Naive thymus-derived CD4-positive, alpha-beta T cell (primary cell): Measurements from ENCODE around the gene ATG5. TPM values are rescaled to one million over a fixed set of nuclear protein-coding genes. Genes with fewer than 3 reads are reported as not detected.

ENCODE experiments used
- ATAC-seq: fragments of 150-1000 bp; cut with Tn5 transposase; 2 replicates; pipeline ENCODE4 v1.10.0; 2021; ENCODE audit warnings: mild to moderate bottlenecking, moderate library complexity
- CTCF ChIA-PET: fragments of 350-600 bp; sonication (Branson Sonifier 250); formaldehyde crosslinking; loops from one replicate; lab custom pipeline; 2021; ENCODE audit warnings: antibody characterized with exemption; lab: Charles Lee
- POLR2A ChIA-PET: fragments of 350-600 bp; sonication (Branson Sonifier 250); formaldehyde crosslinking; loops from one replicate; lab custom pipeline; 2021; ENCODE audit warnings: antibody characterized with exemption, inconsistent platforms; lab: Charles Lee
- DNase-seq, 9 donors: peaks; one replicate each; pipeline versions ENCODE4 v3.0.0 to v3.0.0-alpha.2; 2020 to 2022; ENCODE audit warnings: mixed read lengths in 1 of 9
- H3K27ac ChIP-seq: one replicate; pipeline ENCODE4 v1.7.0; 2013; ENCODE audit warnings: mild to moderate bottlenecking, low read depth, low read length, moderate library complexity
- H3K27me3 ChIP-seq, 2 donors: one replicate each; pipeline ENCODE4 v1.7.0; 2013; ENCODE audit warnings: low read length in 2 of 2, mild to moderate bottlenecking in 2 of 2, moderate library complexity in 2 of 2; ENCODE audit not compliant: control insufficient read depth in 2 of 2, insufficient read depth in 2 of 2
- H3K36me3 ChIP-seq, 3 experiments: 1 replicate in 2 of 3; 2 replicates in 1 of 3; pipeline ENCODE4 v1.7.0; 2013; ENCODE audit warnings: low read length in 3 of 3, mild to moderate bottlenecking in 3 of 3, moderate library complexity in 1 of 3; ENCODE audit not compliant: insufficient read depth in 3 of 3, control insufficient read depth in 2 of 3
- H3K4me1 ChIP-seq, 2 donors: one replicate each; pipeline ENCODE4 v1.7.0; 2013; ENCODE audit warnings: low read length in 2 of 2, mild to moderate bottlenecking in 2 of 2, moderate library complexity in 1 of 2; ENCODE audit not compliant: control insufficient read depth in 2 of 2, insufficient read depth in 2 of 2
- H3K4me3 ChIP-seq: 2 replicates; pipeline ENCODE4 v1.7.0; 2013; ENCODE audit warnings: mild to moderate bottlenecking, low read length
- H3K9me3 ChIP-seq, 3 experiments: 1 replicate in 2 of 3; 2 replicates in 1 of 3; pipeline ENCODE4 v1.7.0; 2013; ENCODE audit warnings: low read length in 3 of 3; ENCODE audit not compliant: control insufficient read depth in 2 of 3
- H3K27ac Mint-ChIP-seq, 9 donors: one replicate each; pipeline ENCODE4 v1.8.0; 2020 to 2022; ENCODE audit warnings: mixed read lengths in 9 of 9, mild to moderate bottlenecking in 8 of 9, moderate library complexity in 5 of 9, inconsistent platforms in 2 of 9
- H3K27me3 Mint-ChIP-seq, 5 donors: one replicate each; pipeline ENCODE4 v1.8.0; 2021 to 2022; ENCODE audit warnings: mixed read lengths in 5 of 5, mild to moderate bottlenecking in 1 of 5
- H3K36me3 Mint-ChIP-seq, 5 donors: one replicate each; pipeline ENCODE4 v1.8.0; 2020 to 2022; ENCODE audit warnings: mixed read lengths in 5 of 5, mild to moderate bottlenecking in 3 of 5, inconsistent platforms in 1 of 5
- H3K4me1 Mint-ChIP-seq, 7 donors: one replicate each; pipeline ENCODE4 v1.8.0; 2020 to 2022; ENCODE audit warnings: mixed read lengths in 7 of 7, mild to moderate bottlenecking in 3 of 7, inconsistent platforms in 1 of 7
- H3K4me3 Mint-ChIP-seq, 10 donors: one replicate each; pipeline ENCODE4 v1.8.0; 2020 to 2022; ENCODE audit warnings: mild to moderate bottlenecking in 10 of 10, mixed read lengths in 10 of 10, moderate library complexity in 6 of 10, inconsistent platforms in 2 of 10
- H3K9me3 Mint-ChIP-seq, 11 donors: one replicate each; pipeline ENCODE4 v1.8.0; 2020 to 2022; ENCODE audit warnings: mixed read lengths in 11 of 11, mild to moderate bottlenecking in 4 of 11, inconsistent platforms in 1 of 11, moderate library complexity in 1 of 11
- intact Hi-C, 2 donors: fragments of 100-400 bp; cut with micrococcal nuclease; formaldehyde crosslinking; loops; one replicate each; pipeline ENCODE4 v1.15.1; 2023
- polyA plus RNA-seq, 2 donors: library from polyadenylated mRNA; unstranded; fragments of 300-500 nt; fragmentation: Illumina TruSeq; gene quantifications; one replicate each; pipeline ENCODE4 v1.2.3, GENCODE V29; 2021
- total RNA-seq, 6 experiments: library from RNA in 5 of 6; stranded (reverse) in 5 of 6; gene quantifications; 1 replicate in 5 of 6; 2 replicates in 1 of 6; pipeline ENCODE4 v1.2.3 and lab custom pipeline; 2021 to 2026

The ATG5 gene
- total and polyA plus RNA-seq, 7 experiments from 2014 or later, result 24.0 to 32.9 (median 28.8) TPM

GRCh38 chr6:106188104-106188794 lies 137.3 kb downstream of the ATG5 start:
- Mint-ChIP-seq H3K27me3 (no peaks in the 10 kb centered on the region), H3K4me1 (peaks cover 6 to 57% (median 15%) of the 10 kb centered on the region in 7 donors), H3K36me3 (peaks cover 6 to 43% (median 18%) of the 10 kb centered on the region in 5 donors), H3K4me3 (peak overlapping the region in 2 of 10 donors; percentile 25 to 73), H3K27ac (peak overlapping the region in 1 of 9 donors; percentile 54), H3K9me3 (no peaks in the 10 kb centered on the region)
- POLR2A ChIA-PET, result no interaction called here
- intact Hi-C loops, result loop anchor here in 1 of 2 donors (5.0 kb wide), 1 partner anchor 34 kb away; no protein-coding TSS in a partner anchor
- H3K36me3 ChIP-seq, result peaks cover 0 to 5% (median 0%) of the 10 kb centered on the region in 3 experiments
- H3K9me3 ChIP-seq, result no peaks in the 10 kb centered on the region
- H3K4me1 ChIP-seq, result peaks cover 0 to 28% of the 10 kb centered on the region in 2 donors
- ATAC-seq (no peak), DNase-seq (no peak)
- no peaks in the 10 kb centered on the region for H3K27me3 ChIP-seq
- no peak overlapping the region for H3K27ac ChIP-seq
- CTCF ChIA-PET, result interaction anchor here (1.2 kb wide), 1 partner anchor 35 kb away, joined by 4 read pairs; no protein-coding TSS in a partner anchor
- H3K4me3 ChIP-seq, result no peak overlapping the region

- Histone ChIP-seq H3K4me1 (peaks cover 0 to 28% of the 10 kb centered on the region in 2 donors), H3K27ac (no peak overlapping the region), H3K27me3 (no peaks in the 10 kb centered on the region), H3K9me3 (no peaks in the 10 kb centered on the region), H3K36me3 (peaks cover 0 to 5% (median 0%) of the 10 kb centered on the region in 3 experiments), H3K4me3 (no peak overlapping the region)
- Mint-ChIP-seq H3K36me3 (peaks cover 3 to 39% (median 18%) of the 10 kb centered on the region in 5 donors), H3K27ac (peak overlapping the region in 2 of 9 donors; percentile 2 to 36), H3K9me3 (no peaks in the 10 kb centered on the region), H3K27me3 (no peaks in the 10 kb centered on the region), H3K4me1 (peaks cover 6 to 54% (median 15%) of the 10 kb centered on the region in 7 donors), H3K4me3 (peak overlapping the region in 2 of 10 donors; percentile 5 to 36)
- ChIA-PET POLR2A (interaction anchor here (0.7 kb wide), 1 partner anchor 10 kb away, joined by 3 read pairs; no protein-coding TSS in a partner anchor), CTCF (interaction anchor here (0.6 to 1.2 kb wide), 2 partner anchors 36 to 430 kb away, joined by 4 read pairs; no protein-coding TSS in a partner anchor)
- no peak for DNase-seq
- intact Hi-C loops, result loop anchor here (1.0 to 5.0 kb wide), 2 partner anchors 8 to 35 kb away; no protein-coding TSS in a partner anchor
- no peak for ATAC-seq
These were observed 138.1 kb downstream of the ATG5 start for GRCh38 chr6:106187424-106187982.

GRCh38 chr6:106186714-106187113 lies 138.8 kb downstream of the ATG5 start:
- CTCF ChIA-PET, result interaction anchor here (0.6 kb wide), 1 partner anchor 429 kb away, joined by 4 read pairs; no protein-coding TSS in a partner anchor
- peaks cover 0 to 5% (median 0%) of the 10 kb centered on the region in 3 experiments for H3K36me3 ChIP-seq
- peaks cover 3 to 45% (median 18%) of the 10 kb centered on the region in 5 donors for H3K36me3 Mint-ChIP-seq
- peaks cover 0 to 28% of the 10 kb centered on the region in 2 donors for H3K4me1 ChIP-seq
- POLR2A ChIA-PET, result no interaction called here
- peaks cover 6 to 62% (median 17%) of the 10 kb centered on the region in 7 donors for H3K4me1 Mint-ChIP-seq
- no peaks in the 10 kb centered on the region for H3K27me3 Mint-ChIP-seq
- peaks cover 0 to 5% (median 0%) of the 10 kb centered on the region in 11 donors for H3K9me3 Mint-ChIP-seq
- no peak overlapping the region for H3K4me3 ChIP-seq
- peak overlapping the region in 1 of 10 donors; percentile 61 for H3K4me3 Mint-ChIP-seq
- ATAC-seq (no peak), DNase-seq (no peak)
- no peak overlapping the region for H3K27ac ChIP-seq
- no peaks in the 10 kb centered on the region for H3K9me3 ChIP-seq
- peak overlapping the region in 2 of 9 donors; percentile 2 to 66 for H3K27ac Mint-ChIP-seq
- intact Hi-C loops, result loop anchor here (1.0 to 5.0 kb wide), 3 partner anchors 9 to 36 kb away; no protein-coding TSS in a partner anchor
- H3K27me3 ChIP-seq, result no peaks in the 10 kb centered on the region

- intact Hi-C loops, result loop anchor here in 1 of 2 donors (1.0 to 5.0 kb wide), 3 partner anchors 9 to 36 kb away; no protein-coding TSS in a partner anchor
- peak overlapping the region in 1 of 10 donors; percentile 61 for H3K4me3 Mint-ChIP-seq
- peaks cover 6 to 64% (median 18%) of the 10 kb centered on the region in 7 donors for H3K4me1 Mint-ChIP-seq
- ChIA-PET POLR2A (interaction anchor here (0.8 kb wide), 1 partner anchor 365 kb away, joined by 3 read pairs; no protein-coding TSS in a partner anchor), CTCF (no interaction called here)
- peaks cover under 1 to 28% of the 10 kb centered on the region in 2 donors for H3K4me1 ChIP-seq
- H3K27me3 ChIP-seq, result no peaks in the 10 kb centered on the region
- H3K9me3 Mint-ChIP-seq, result peaks cover 0 to 5% (median 0%) of the 10 kb centered on the region in 11 donors
- no peaks in the 10 kb centered on the region for H3K27me3 Mint-ChIP-seq
- ATAC-seq (no peak), DNase-seq (no peak)
- peak overlapping the region in 1 of 9 donors; percentile 66 for H3K27ac Mint-ChIP-seq
- H3K36me3 Mint-ChIP-seq, result peaks cover 0 to 41% (median 15%) of the 10 kb centered on the region in 5 donors
- no peak overlapping the region for H3K4me3 ChIP-seq
- H3K9me3 ChIP-seq, result no peaks in the 10 kb centered on the region
- H3K27ac ChIP-seq, result no peak overlapping the region
- H3K36me3 ChIP-seq, result peaks cover 0 to 5% (median 0%) of the 10 kb centered on the region in 3 experiments
These were observed 139.4 kb downstream of the ATG5 start for GRCh38 chr6:106186172-106186571.

- no peaks in the 10 kb centered on the region for H3K9me3 ChIP-seq
- H3K4me3 Mint-ChIP-seq, result peak overlapping the region in 1 of 10 donors; percentile 61
- H3K4me1 Mint-ChIP-seq, result peaks cover 6 to 66% (median 21%) of the 10 kb centered on the region in 7 donors
- intact Hi-C loops, result loop anchor here in 1 of 2 donors (1.0 to 5.0 kb wide), 3 partner anchors 10 to 37 kb away; no protein-coding TSS in a partner anchor
- no peak overlapping the region for H3K4me3 ChIP-seq
- H3K27me3 ChIP-seq, result no peaks in the 10 kb centered on the region
- no peaks in the 10 kb centered on the region for H3K27me3 Mint-ChIP-seq
- ChIA-PET POLR2A (interaction anchor here (0.8 kb wide), 1 partner anchor 365 kb away, joined by 3 read pairs; no protein-coding TSS in a partner anchor), CTCF (no interaction called here)
- no peak overlapping the region for H3K27ac ChIP-seq
- H3K9me3 Mint-ChIP-seq, result peaks cover 0 to 5% (median 0%) of the 10 kb centered on the region in 11 donors
- peaks cover 6 to 28% of the 10 kb centered on the region in 2 donors for H3K4me1 ChIP-seq
- ATAC-seq, result no peak
- peak overlapping the region in 1 of 9 donors; percentile 52 for H3K27ac Mint-ChIP-seq
- H3K36me3 Mint-ChIP-seq, result peaks cover 0 to 40% (median 15%) of the 10 kb centered on the region in 5 donors
- H3K36me3 ChIP-seq, result peaks cover 0 to 5% (median 0%) of the 10 kb centered on the region in 3 experiments
- DNase-seq, result no peak
These were observed 139.9 kb downstream of the ATG5 start for GRCh38 chr6:106185615-106186014.

- DNase-seq, result no peak
- no peak overlapping the region for H3K4me3 ChIP-seq
- intact Hi-C loops, result loop anchor here in 1 of 2 donors (5.0 kb wide), 1 partner anchor 38 kb away; no protein-coding TSS in a partner anchor
- no peaks in the 10 kb centered on the region for H3K9me3 ChIP-seq
- peaks cover 6 to 65% (median 21%) of the 10 kb centered on the region in 7 donors for H3K4me1 Mint-ChIP-seq
- H3K27me3 ChIP-seq, result no peaks in the 10 kb centered on the region
- no peak overlapping the region for H3K27ac ChIP-seq
- peaks cover 0 to 5% (median 0%) of the 10 kb centered on the region in 3 experiments for H3K36me3 ChIP-seq
- no peak for ATAC-seq
- ChIA-PET CTCF (interaction anchor here (0.7 kb wide), 1 partner anchor 42 kb away, joined by 4 read pairs; no protein-coding TSS in a partner anchor), POLR2A (no interaction called here)
- peaks cover 15 to 38% of the 10 kb centered on the region in 2 donors for H3K4me1 ChIP-seq
- no peaks in the 10 kb centered on the region for H3K27me3 Mint-ChIP-seq
- no peak overlapping the region for H3K27ac Mint-ChIP-seq
- H3K9me3 Mint-ChIP-seq, result peaks cover 0 to 5% (median 0%) of the 10 kb centered on the region in 11 donors
- peaks cover 0 to 39% (median 15%) of the 10 kb centered on the region in 5 donors for H3K36me3 Mint-ChIP-seq
- no peak overlapping the region for H3K4me3 Mint-ChIP-seq
These were observed 140.9 kb downstream of the ATG5 start for GRCh38 chr6:106184629-106185028.
